ENCODE measurements around the gene MGAT3. TPM values are rescaled to one million over a fixed set of nuclear protein-coding genes. Genes with fewer than 3 reads are reported as not detected.

MGAT3 gene
- total RNA-seq, 2 experiments from 2014 or later: 16.3 to 44.3 TPM

DNA sequence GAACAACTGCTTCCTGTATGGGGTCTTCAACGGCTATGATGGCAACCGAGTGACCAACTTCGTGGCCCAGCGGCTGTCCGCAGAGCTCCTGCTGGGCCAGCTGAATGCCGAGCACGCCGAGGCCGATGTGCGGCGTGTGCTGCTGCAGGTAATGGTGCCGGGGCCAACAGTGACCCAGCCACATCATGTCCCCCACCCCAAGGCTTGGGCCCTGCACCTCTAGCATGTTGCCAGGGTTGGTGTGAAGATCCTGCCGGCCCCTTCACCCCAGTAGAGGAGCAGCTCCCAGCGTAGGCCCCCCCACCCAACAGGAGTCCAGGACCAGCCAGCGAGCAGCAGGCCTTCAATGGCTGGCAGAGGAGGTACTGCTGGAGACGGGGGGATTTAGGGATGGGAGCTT, 41.3 kb upstream of the MGAT3 start:
- BruUV-seq (replicated peaks): no TSS peak
- POLR2A ChIA-PET: interaction anchor here (1.0 kb wide), 1 partner anchor 70 kb away, joined by 3 read pairs; no protein-coding TSS in a partner anchor
- intact Hi-C loops (cut with micrococcal nuclease; ENCODE audit: unreplicated experiment): no loop called here
- H3K36me3 ChIP-seq (ENCODE audit: insufficient read depth, low read length): peaks cover 55% of the 10 kb centered on the region
- H3K79me2 ChIP-seq (ENCODE audit: insufficient read depth, low read depth, low read length): no peaks in the 10 kb centered on the region
- no peak overlapping the region for H3K4me3 ChIP-seq (ENCODE audit: low read depth, low read length, poor library complexity, severe bottlenecking)
- no peak overlapping the region for H3K4me2 ChIP-seq (ENCODE audit: low read length)
- no peak for DNase-seq (ENCODE audit: low spot score)
- H3K9me3 ChIP-seq (ENCODE audit: low read length): no peaks in the 10 kb centered on the region
- H2AFZ ChIP-seq (ENCODE audit: low read length): no peak overlapping the region
- TF ChIP-seq, protein P1, sequence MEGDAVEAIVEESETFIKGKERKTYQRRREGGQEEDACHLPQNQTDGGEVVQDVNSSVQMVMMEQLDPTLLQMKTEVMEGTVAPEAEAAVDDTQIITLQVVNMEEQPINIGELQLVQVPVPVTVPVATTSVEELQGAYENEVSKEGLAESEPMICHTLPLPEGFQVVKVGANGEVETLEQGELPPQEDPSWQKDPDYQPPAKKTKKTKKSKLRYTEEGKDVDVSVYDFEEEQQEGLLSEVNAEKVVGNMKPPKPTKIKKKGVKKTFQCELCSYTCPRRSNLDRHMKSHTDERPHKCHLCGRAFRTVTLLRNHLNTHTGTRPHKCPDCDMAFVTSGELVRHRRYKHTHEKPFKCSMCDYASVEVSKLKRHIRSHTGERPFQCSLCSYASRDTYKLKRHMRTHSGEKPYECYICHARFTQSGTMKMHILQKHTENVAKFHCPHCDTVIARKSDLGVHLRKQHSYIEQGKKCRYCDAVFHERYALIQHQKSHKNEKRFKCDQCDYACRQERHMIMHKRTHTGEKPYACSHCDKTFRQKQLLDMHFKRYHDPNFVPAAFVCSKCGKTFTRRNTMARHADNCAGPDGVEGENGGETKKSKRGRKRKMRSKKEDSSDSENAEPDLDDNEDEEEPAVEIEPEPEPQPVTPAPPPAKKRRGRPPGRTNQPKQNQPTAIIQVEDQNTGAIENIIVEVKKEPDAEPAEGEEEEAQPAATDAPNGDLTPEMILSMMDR (conservative IDR thresholded peaks at IDR 0.05; ENCODE audit: low read length): no peak
- TF ChIP-seq EZH2phosphoT487 (IDR thresholded peaks at IDR 0.05; ENCODE audit: borderline replicate concordance, low read depth, low read length): no peak
- H3K27ac ChIP-seq (ENCODE audit: low read depth, low read length, poor library complexity, severe bottlenecking): no peak overlapping the region
- CTCF ChIA-PET (ENCODE audit: unreplicated experiment): no interaction called here
- H3K9me2 ChIP-seq (ENCODE audit: insufficient read depth, low read length): no peaks in the 10 kb centered on the region
- peaks cover 29% of the 10 kb centered on the region for H3K4me1 ChIP-seq (ENCODE audit: insufficient read depth, low read length, poor library complexity, severe bottlenecking)
- H4K20me1 ChIP-seq (ENCODE audit: insufficient read depth, low read length): no peaks in the 10 kb centered on the region

- Histone ChIP-seq H3K9me3 (ENCODE audit: low read length) (no peaks in the 10 kb centered on the region), H3K36me3 (ENCODE audit: insufficient read depth, low read length) (peaks cover 60% of the 10 kb centered on the region), H3K4me3 (ENCODE audit: low read depth, low read length, poor library complexity, severe bottlenecking) (no peak overlapping the region), H3K9me2 (ENCODE audit: insufficient read depth, low read length) (no peaks in the 10 kb centered on the region), H3K79me2 (ENCODE audit: insufficient read depth, low read depth, low read length) (no peaks in the 10 kb centered on the region), H3K4me2 (ENCODE audit: low read length) (no peak overlapping the region), H3K27ac (ENCODE audit: low read depth, low read length, poor library complexity, severe bottlenecking) (no peak overlapping the region), H3K4me1 (ENCODE audit: insufficient read depth, low read length, poor library complexity, severe bottlenecking) (peaks cover 29% of the 10 kb centered on the region), H2AFZ (ENCODE audit: low read length) (no peak overlapping the region), H4K20me1 (ENCODE audit: insufficient read depth, low read length) (no peaks in the 10 kb centered on the region)
- POLR2A ChIA-PET: interaction anchor here (1.0 kb wide), 1 partner anchor 71 kb away, joined by 3 read pairs; no protein-coding TSS in a partner anchor
- intact Hi-C loops (cut with micrococcal nuclease; ENCODE audit: unreplicated experiment): no loop called here
- TF ChIP-seq, protein P1 (conservative IDR thresholded peaks at IDR 0.05; ENCODE audit: low read length): no peak
- no peak for TF ChIP-seq EZH2phosphoT487 (IDR thresholded peaks at IDR 0.05; ENCODE audit: borderline replicate concordance, low read depth, low read length)
- no peak for DNase-seq (ENCODE audit: low spot score)
- CTCF ChIA-PET (ENCODE audit: unreplicated experiment): no interaction called here
- no TSS peak for BruUV-seq (replicated peaks)
Observed at GRCh38 chr22:39416319-39416718, 40.5 kb upstream of the MGAT3 start.

DNA sequence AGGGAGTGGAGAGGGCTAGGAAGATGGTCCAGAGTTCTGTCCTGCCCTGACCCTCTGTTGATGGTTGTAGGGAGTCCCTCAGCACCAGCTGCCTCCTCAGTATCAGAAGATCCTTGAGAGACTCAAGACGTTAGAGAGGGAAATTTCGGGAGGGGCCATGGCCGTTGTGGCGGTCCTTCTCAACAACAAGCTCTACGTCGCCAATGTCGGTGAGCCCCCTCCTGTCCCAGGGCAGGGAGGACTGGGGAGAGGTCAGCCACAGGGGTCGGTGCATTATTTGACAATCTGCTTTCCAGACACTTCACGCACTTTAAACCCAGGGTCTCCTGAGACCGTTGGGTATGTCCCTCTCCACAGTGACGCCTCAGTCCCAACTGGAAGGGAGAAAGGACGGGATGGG, 39.2 kb upstream of the MGAT3 start:
- no peak for TF ChIP-seq EZH2phosphoT487 (IDR thresholded peaks at IDR 0.05; ENCODE audit: borderline replicate concordance, low read depth, low read length)
- TF ChIP-seq, protein P1 (conservative IDR thresholded peaks at IDR 0.05; ENCODE audit: low read length): no peak
- Histone ChIP-seq H3K4me2 (ENCODE audit: low read length) (no peak overlapping the region), H3K27ac (ENCODE audit: low read depth, low read length, poor library complexity, severe bottlenecking) (no peak overlapping the region), H2AFZ (ENCODE audit: low read length) (no peak overlapping the region), H3K36me3 (ENCODE audit: insufficient read depth, low read length) (peaks cover 72% of the 10 kb centered on the region), H3K4me3 (ENCODE audit: low read depth, low read length, poor library complexity, severe bottlenecking) (no peak overlapping the region), H4K20me1 (ENCODE audit: insufficient read depth, low read length) (no peaks in the 10 kb centered on the region), H3K9me3 (ENCODE audit: low read length) (no peaks in the 10 kb centered on the region), H3K79me2 (ENCODE audit: insufficient read depth, low read depth, low read length) (no peaks in the 10 kb centered on the region), H3K4me1 (ENCODE audit: insufficient read depth, low read length, poor library complexity, severe bottlenecking) (peaks cover 17% of the 10 kb centered on the region), H3K9me2 (ENCODE audit: insufficient read depth, low read length) (no peaks in the 10 kb centered on the region)
- DNase-seq (ENCODE audit: low spot score): no peak
- ChIA-PET CTCF (ENCODE audit: unreplicated experiment) (no interaction called here), POLR2A (interaction anchor here (0.7 to 1.5 kb wide), 3 partner anchors 11 to 87 kb away, joined by 4 to 5 read pairs (median 4); no protein-coding TSS in a partner anchor)
- no TSS peak for BruUV-seq (replicated peaks)
- intact Hi-C loops (cut with micrococcal nuclease; ENCODE audit: unreplicated experiment): no loop called here

Data from OCI-LY7 (cell line).